HuH-7 (cell line): ENCODE data around the gene GOLGA6C.
"Not testable (repeated sequence)": the region's sequence is repeated elsewhere in the genome, so short reads cannot be mapped to it uniquely, and the experiment has no call there.

Experiments
- DNase-seq: peaks from one replicate; pipeline ENCODE4 v3.0.0; 2011; ENCODE audit warnings: low spot score

Gene GOLGA6C, protein sequence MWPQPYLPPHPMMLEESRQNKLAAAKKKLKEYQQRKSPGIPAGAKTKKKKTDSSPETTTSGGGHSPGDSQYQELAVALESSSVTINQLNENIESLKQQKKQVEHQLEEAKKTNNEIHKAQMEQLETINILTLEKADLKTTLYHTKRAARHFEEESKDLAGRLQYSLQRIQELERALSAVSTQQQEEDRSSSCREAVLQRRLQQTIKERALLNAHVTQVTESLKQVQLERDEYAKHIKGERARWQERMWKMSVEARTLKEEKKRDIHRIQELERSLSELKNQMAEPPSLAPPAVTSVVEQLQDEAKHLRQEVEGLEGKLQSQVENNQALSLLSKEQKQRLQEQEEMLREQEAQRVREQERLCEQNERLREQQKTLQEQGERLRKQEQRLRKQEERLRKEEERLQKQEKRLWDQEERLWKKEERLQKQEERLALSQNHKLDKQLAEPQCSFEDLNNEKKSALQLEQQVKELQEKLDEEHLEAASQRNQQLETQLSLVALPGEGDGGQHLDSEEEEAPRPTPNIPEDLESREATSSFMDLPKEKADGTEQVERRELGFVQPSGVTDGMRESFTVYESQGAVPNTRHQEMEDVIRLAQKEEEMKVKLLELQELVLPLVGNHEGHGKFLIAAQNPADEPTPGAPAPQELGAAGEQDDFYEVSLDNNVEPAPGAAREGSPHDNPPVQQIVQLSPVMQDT

DNA sequence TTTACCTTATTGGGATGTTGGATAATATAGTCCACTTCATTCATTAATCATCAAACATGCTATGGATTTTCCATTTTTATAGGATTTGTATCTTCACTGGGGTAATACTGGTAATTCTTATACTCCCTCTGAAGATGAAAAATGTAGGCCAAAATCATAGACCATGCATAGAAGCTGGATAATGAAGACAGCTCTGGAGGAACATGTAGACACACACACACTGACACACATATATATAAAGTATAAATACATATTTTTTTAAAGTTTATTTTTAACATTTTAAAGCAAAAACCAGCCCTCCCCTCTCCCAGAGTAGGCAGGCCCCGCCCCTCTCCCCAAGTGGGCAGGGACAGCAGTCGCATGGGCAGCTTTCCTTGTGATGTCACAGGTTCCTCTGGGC, at the start of gene GOLGA6C:
TSS of gene GOLGA6C (plus strand) at position 301 of the 400 bp plus-strand sequence. CDS start 265 bp downstream, outside the sequence.
- DNase-seq: not testable (repeated sequence)

DNA sequence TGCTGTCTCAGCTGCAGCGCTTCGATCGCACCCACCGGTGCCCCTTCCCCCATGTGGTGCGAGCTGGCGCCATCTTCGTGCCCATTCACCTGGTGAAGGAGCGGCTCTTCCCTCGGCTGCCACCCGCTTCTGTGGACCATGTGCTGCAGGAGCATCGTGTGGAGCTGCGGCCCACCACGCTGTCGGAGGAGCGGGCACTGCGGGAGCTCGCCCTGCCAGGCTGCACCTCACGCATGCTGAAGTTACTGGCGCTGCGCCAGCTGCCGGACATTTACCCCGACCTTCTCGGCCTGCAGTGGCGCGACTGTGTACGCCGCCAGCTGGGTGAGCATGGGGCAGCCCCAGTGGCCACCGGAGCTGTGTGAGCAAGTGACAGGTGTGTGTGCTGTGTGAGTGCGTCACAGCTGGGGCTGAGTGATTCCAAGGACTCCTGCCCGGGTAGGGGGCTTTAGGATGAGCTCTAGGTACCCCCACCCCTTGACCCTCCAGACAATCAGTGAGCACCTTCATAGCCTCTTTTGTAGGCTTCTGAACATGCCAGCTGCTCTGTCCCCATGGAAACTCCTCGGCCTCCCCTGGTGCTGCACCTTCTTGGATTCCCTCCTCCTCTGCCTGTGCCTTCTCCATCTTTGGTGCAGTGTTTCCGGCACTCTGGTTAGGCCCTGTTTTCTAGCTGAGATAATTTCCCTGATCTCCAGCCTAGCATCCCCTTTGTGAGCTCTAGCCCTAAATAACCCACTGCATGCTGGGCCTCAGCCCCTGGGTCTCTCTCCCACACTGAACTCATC, 49.4 kb upstream of the GOLGA6C start:
- no peak for DNase-seq

DNA sequence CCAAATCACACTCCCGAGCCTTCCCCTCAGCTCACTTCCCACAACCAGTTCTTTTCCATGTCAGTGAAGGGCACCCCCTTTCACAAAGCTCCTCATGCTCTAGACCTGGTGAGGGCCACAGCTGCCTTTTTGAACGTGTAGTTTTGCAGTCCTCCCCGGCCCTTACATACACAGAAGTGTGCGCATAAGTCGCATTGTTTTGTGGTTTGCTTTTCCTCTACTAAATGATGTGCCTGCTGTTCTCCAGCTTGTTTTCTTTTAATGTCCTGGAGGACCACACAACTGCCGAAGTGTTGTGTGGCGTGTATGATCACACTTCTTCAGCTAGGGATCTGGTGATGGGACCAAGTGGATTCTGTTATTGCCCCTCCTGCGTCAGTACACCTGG, 48.9 kb upstream of the GOLGA6C start:
- DNase-seq: no peak

DNA sequence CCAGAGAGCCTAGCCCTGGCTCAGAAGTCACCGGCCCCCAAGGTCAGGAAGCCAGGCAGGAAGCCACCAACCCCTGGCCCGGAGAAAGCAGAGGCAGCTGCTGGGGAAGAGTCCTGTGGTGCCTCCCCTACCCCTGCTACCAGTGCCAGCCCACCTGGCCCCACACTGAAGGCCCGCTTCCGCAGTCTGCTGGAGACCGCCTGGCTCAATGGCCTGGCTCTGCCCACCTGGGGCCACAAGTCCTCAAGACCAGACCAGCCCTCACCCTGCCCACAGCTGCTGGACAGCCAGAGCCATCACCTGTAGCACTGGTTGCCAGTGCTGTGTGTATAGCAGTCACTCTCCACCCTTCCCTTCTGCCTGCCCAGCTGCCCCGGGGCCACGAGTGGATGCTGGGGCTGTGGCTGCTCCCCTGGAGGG, 47.3 kb upstream of the GOLGA6C start:
- no peak for DNase-seq

DNA sequence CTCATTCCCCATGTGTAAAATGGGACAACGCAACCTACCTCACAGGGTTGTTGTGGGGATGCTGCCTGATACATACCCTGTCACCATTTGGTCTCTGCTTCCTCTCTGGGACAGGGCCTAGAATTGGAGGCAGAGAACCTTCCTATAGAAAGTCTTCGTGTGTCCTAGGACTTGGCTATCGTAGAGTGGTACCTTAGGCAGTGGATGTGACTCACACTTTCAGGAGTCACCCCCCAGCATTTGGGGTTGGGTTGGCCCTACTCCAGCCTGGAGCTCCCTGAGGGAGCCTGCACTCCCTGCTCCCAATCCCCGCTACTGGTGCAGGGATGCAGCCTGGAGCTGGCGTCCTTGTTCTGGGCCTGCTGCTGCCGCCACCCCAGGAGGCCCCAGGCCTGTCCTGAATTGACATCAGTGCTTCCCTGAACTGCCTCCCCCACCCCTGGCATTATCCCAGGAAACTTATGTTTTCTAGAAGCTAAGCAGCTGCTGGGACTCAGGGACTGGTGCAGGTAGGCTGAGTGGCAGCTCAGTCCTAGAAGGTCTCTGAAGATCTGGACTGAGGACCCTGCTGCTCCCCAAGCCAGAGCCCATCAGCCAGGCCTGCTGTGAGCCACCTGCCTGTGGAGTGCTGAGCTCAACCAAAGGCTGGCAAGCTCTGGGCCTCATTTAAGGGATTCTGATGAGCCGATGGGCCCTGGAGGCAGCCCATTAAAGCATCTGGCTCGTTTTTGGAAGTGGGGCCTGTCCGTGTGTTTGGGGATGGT, 46.5 kb upstream of the GOLGA6C start:
- DNase-seq: no peak

DNA sequence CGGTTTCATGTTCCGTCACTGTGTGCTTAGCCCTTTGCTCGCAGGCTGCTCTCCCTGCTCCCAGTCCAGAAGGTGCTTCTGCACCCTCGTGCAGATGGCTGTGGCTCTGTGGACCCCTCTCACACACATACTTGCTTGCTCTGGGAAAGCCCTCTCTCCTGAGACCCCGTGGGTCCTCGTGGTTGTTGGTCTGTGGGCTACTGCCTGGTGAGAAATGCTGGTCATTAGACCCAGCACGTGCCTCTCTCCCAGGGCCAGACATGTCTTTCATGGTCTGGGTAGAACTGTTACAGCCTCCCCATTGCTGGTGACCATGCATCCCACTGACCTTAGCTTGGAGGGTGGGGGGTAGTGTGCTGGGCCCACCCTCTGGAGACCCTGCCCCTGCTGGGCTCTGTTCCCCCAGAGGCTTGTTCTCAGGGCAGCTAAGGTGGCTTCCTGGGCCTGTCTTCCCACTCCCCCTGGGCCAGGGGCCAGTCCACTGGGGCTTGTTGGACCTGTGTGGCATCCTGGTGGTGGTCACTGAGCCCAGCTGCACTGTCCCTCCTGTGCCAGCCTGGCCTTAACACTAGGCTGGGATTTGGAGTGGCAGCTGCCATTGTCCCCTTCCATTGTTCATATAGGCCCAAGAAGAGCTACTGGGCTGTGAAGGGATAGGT, 45.8 kb upstream of the GOLGA6C start:
- DNase-seq: no peak

DNA sequence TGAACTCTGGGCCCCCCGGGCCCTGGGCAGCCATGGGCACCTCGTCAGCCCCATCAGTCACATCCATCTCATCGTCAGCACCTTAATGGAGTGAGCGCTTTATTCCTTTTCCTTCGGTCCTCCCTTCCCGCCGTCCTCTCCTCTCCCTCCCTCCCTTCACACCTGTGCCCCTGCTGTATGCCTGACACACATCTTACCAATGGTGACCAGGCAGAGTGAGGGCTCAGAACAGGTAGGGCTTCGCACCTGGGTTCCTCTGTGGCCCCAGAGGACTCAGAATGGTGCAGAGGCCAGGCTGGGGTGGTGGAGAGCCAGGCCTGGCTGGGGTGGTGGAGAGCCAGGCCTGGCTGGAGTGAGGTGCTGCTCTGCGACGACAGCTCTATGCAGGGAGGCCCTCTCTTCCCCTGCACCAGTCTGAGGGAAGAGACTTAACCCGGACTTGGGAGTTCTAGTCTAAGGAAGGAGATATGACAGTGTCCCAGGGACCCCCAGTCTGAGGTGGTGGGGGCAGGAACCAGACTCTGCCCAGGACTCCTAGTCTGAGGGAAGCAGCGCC, 44.8 kb upstream of the GOLGA6C start:
- no peak for DNase-seq

DNA sequence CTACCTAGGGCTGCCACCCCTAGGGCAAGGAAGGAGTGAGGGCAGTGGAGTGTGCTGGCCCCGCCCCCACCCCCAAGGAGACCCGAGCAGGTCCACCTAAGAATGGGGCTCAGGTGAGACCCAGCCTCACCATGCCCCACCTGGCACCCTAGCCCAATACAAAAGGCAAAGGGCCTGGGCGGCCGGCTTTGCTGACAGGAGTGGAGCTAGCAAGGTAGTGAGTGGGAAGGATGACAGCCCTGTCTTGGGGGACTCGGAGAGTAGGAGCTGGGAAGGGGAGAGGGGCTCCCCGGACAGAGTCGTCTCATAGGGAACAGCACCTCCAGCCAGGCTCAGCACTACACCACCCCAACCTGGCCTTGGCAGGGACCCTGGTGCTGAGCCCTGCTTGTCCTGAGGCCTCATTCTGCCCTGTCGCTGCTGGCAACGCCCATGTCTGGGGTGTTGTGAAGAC, 44.3 kb upstream of the GOLGA6C start:
- no peak for DNase-seq

DNA sequence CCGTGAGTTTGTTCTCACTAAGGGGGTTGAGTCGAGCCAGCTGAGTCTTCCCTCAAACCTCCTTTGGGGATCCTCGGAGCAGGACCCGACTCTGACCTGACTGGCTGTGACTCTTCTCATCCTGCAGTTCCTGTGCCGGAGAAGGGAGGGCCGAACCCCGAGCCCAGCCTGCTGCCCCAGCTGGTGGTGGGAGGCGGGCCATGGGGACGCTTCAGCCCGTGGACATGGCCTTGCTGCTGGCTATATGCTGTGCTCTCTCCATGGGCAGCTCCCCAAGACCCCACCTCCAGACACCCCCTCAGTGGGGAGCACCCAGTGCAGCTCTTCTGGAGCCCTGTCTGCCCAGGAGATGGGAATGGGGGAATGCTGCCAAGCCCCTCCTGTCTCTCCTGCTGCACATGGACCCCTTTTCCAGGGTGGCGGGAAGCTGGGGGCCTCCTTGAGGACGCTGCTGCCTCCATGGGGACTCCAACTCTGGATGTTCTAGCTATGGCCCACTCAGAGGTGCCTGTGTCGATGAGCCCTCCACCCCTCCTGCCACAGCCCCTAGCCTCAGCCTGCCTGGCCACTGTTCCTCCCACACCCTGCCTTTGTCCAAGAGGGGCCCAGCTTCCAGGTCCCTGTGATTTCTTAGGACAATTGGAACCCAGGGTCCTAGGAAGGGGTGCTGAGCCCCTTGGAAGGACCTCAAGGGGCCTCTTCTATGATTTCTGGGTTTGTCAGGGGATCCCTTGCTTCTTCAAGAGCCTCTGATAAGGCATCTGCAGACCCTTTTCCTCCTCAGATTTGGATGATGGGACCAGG, 43.6 kb upstream of the GOLGA6C start:
- DNase-seq: no peak

DNA sequence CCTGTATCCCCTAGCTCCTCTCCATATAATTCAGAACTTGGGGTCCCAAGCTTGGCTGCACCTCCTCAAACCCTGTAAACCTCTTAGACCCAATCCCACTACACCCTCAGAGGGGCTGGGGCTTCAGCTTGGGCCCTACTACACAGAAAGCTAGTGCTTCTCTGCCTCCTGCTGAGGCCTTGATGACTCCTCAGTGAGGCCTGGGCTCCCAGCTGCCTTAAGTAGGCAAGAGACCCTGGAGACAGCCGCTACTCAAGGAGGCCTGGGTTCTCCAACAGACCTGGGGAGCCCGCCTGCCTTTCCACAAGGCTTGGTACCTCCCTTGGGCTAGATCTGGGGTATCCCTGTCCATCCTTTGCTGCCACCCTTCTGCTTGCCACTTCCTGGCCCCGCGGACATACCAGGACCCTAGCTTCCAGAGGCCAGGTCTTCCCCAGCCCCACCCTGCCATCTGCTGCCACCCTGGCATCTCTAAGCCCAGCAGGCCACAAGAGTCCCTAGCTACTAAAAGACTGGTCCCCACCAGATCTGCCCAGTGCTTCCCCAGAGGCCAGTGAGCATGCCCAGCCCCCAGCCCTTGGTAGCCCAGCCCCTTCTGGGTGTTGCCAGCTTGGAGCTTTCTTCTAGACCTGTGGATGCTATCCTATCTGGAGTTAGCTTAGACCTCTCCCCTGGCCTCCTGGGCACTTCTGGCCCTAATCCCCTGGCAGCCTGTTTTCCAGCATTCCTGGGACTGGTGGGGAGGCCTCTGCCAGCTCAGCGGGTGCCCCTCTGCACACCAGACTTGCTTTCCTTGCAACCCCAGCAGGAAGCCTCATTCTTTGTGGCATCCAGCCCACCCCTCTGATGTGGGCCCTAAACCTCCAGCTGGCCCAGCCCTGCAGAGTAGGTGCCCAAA, 42.8 kb upstream of the GOLGA6C start:
- DNase-seq: no peak

DNA sequence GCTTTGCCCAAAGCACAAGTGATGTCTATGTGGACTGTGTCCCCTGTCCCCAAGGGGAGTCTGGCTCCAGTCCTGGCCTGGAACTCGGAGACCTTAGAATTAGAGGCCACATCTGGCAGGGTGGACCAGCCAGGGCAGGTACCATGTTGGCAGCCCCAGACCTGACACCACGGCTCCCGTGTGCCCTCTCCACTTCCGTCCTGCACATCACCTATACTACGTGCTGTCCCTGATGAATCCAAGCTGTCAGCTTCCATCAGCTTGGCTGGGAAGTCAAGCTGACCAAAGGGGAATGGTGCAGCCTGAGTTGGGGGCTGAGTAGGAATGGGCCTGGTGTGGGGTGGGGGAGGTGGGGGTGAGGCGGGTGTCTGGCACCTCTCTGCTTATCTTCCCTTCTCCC, 41.1 kb upstream of the GOLGA6C start:
- no peak for DNase-seq

DNA sequence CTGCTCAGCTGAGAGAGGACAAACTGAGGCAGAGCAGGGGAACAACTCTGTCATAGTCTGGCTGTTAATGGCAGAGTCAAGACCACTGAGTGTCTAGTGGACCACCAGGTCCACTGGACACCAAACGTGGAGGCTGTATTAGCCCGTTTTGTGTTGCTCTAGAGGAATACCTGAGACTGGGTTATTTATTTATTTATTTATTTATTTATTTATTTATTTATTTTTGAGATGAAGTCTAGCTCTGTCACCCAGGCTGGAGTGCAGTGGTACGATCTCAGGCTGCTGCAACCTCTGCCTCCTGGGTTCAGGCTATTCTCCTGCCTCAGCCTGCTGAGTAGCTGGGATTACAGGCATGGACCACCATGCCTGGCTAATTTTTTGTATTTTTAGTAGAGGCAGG, 40.6 kb upstream of the GOLGA6C start:
- not testable (repeated sequence) for DNase-seq

DNA sequence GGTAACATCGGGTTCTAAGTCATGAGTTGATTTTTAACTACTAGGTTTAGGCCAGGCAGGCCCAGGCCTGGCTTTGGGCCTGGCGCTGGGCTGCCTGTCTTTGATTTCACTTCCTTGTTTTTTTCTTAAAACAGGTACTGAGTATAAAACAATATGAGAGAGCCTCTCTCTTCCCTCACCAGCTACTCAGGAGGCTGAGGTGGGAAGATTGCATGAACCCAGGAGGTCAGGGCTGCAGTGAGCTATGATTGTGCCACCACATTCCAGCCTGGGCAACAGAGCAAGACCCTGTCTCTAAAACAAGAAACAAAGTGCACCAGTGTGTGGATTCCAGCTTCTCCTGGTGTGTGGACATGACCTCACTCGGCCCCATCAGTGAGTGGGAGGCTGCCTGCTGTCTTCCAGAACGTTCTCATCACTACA, 38.6 kb upstream of the GOLGA6C start:
- DNase-seq: not testable (repeated sequence)

DNA sequence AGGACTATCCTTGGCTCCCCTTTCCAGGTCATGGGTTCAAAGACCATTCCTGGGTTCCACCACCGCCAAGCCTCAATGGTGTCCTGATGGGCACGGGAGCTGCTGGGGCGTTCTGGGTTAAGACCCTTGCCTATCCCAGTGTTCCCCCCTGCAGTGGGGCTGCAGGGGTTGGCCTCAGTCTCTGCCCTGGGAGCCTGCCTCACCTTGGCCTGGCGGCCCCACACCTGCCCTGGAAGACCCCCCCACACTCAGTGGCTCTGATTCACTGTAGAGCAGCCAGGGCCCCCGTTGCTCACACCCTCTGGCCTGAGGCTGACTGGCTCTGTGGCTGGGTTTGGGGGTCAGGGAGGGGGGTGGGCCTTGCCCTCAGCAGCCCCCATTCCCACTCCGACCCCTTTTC, 34.4 kb upstream of the GOLGA6C start:
- no peak for DNase-seq

DNA sequence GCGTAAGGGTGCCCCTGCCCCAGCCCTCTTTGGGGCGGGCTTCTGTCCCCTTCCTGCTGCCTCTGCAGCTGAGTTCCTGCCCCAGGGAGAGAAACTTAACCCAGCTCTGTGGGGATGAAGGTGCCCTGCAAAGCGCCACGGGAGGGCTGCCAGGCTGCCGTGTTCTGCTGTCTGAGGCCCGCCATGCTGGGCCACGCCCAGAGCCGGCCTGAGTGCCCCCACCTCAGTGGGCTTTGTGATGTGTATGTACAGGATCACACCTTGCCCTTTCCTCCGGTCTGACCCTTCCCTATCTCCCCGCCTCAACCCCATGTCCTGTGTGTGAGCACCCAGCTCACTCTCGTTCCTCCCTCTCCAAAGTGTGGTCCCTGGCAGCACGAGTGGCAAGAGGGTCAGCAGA, 33.9 kb upstream of the GOLGA6C start:
- no peak for DNase-seq

DNA sequence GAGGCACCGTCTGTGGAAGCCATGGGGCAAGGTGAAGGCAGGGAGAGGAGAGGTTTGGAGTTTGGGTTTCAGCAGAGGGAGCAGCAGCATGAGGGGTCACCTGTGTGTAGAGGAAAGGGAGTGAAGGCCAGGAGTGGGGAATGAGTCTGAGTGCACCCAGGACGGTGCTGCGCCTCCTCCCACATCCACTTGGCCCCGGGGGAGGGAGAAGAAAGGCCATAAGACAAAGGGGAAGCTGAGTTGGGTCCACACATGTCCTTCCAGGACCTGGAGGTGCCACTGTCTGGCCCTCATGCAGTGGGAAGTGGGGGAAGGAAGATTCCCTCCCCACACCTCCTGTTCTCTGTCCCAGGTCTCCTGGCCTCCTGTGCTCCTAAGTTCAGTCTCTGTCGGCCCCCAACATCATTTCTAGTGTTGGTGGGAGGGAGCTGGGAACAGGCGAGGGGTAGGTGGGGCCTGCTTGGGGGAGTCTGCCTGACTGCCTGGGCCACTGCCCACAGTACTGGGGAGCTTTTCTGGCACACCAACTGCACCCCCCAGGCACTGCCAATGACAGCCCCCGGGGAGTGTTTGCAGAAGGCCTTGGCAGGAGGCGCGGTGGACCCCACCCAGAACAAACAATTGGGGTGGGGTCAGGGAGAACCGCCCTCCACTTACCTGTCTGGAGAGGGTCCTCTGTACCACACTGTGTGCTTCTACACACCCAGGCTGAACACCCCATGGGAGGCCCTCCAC, 32.9 kb upstream of the GOLGA6C start:
- not testable (repeated sequence) for DNase-seq

DNA sequence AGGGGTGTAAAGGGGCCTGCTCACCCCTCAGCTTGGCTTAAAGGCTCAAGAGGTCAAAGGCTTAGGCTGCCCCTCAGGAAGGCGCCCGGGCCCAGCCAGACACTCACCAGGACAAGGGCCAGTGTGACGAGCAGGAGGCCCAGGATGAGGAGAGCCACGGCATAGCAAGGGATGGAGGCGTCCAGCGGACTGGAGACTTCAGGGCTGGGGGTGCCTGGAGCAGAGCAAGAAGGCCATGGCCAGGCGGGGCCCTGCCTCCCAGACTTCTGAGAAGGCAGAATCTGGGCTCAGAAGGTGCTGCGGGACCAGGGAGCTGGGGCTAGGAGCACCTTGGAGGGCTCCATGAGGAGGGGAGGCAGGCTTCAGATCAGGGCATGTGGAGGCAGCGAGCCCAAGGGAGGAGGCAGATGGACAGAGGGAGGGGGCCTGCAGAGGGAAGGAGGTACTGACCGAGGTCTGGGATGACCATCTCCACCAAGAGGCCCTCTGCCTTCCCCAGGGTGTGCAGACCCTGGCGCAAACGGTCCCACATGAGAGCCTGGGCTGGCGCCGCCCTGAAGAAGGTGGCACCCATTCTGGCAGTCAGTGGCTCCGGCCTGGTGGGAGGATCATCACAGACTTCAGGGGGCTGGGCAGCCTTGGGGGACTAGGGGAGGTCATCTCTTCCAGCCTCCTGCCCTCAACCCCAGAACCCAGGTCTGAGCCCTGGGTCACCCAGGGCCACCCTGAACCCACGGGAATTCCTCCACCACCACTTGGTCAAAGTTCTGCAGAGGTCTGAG, 32.0 kb upstream of the GOLGA6C start:
- no peak for DNase-seq

DNA sequence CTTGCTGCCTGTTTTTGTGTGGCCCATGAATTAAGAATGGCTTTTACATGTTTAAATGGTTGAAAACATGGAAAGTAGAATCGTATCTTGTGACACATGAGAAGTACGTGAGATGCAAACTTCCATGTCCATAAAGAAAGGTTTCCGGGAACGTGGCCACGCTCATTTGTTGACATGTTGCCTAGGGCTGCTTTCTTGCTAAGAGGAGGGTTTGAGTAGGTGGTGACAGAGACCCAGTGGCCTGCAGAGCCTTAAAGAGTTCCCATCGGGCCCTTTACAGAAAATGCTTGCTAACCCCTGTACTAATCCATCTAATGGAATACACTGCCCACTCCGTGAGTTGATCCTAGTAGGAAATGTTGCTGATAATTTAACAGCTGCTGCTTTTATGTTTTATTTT, 31.0 kb upstream of the GOLGA6C start:
- DNase-seq: not testable (repeated sequence)
